HG02970 (cell line): ENCODE data around the gene SZRD1.

Experiments used
- ATAC-seq: cut with Tn5 transposase; IDR thresholded peaks from one replicate; pipeline ENCODE4 v1.9.1; 2021; ENCODE audit warnings: mild to moderate bottlenecking, moderate library complexity, moderate number of reproducible peaks; ENCODE audit not compliant: unreplicated experiment, low FRiP score

SZRD1 gene

GRCh38 chr1:16367258-16367967 lies 371 bp downstream of the SZRD1 start:
- ATAC-seq: peak; percentile 74

DNA sequence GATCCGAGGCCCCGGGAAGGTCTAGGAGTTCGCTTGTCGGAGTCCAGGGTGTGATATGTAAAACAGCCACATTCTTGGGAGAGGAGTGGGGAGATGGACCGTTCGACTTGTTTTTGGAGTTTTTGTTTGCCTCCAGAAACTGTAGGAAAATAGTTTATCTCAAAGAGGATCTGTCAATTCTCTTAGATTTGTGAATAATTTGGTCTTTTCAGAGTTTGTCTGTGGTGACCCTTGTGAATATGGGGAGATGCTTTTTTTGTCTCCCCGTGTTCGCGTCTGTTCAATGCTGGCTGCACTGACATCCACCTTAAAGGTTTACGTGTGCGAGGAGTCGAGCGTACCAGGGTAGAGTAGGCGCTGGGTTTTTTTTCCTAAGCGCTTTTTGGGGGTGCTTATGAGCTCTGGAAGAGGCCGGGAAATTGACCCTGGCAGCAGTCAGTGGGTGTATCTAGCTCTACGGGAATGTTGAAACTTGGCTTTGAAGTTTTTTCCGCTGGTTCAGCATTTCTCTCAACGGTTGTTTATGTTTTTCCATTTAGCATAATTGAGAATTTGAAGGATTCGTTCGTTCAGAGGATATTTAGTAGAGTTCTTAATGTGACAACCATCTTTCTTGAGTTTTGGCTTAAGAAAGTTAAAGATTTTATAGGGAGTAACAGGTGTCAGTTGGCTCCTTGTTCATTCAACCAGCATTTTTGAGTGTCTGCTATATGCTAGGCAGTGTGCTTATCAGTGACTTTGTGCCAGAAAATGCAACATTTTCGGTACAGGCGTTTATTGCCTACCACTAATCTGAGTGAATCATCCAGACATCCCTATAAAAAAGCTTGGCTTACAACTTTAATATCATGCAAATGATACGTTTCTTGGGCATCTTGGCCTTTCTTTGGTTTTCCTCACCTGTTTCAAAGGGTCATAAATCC lies 1.2 kb downstream of the SZRD1 start:
- ATAC-seq: no peak

DNA sequence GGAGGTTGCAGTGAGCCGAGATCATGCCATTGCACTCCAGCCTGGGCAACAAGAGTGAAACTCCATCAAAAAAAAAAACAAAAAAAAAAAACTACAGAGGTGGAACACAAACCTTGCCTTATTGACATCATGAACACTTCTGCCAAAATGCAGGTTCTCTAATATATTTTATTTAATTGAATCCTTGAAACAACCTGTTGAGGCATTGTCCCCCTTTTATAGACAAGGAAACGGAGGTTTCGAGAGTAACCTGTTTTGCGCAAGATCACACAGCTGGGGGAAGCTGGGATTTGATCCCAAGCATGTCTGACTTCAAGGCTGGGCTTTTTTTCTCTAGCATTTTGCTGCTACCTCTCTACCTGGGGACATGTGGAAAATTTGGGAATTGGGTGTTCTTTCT lies 2.8 kb downstream of the SZRD1 start:
- ATAC-seq: no peak

DNA sequence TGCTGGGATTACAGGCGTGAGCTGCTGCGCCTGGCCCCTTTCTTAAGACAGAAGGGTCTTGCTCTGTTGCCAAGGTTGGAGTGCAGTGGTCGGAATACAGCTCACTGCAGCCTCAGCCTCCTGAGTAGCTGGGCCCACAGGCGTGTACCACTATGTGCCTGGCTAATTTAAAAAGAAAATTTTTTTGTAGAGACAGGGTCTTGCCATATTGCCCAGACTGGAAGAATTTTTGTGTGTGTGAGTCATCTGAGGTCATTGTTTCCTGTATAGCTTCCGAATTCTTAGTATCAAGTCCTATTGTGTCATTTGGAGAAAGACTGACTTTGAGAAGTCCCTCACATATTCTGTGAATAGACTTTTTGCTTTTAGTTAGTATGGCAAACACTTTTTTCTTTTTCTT lies 4.7 kb downstream of the SZRD1 start:
- ATAC-seq: no peak

DNA sequence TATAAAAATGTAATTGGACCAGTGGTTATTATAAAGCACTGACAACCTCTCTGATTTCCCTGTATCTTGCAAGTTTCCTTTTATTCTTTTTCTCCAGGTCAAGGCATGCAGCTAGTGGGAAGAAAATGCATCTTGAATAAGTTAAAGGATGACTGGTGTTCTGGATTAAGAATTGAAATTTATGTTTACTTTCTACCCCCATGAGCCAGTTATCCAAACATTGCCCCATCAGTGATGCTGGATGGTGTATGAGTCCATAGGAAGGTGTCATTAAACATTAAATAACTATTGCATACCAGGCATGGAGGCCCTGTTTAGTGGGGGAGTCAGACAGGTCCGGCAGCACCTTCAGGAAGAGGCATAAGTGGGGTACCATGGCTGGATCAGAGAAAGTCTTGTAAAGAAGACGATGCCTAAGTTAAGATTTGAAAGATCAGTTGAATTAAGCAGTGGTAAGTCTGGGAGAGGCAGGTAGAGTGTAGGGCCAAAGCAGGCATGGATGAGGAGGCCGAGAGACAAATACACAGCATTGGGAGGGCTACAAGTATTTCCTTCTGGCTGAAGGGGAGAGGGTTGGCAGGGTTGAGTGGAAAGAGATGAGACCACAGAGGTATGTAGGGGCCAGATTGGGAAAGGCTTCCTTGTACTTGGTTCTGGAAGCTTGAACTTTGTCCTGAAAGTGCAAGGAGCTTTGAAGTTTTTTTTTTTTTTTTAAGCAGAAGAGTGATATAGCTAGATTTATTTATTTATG lies 5.7 kb downstream of the SZRD1 start:
- ATAC-seq: no peak

DNA sequence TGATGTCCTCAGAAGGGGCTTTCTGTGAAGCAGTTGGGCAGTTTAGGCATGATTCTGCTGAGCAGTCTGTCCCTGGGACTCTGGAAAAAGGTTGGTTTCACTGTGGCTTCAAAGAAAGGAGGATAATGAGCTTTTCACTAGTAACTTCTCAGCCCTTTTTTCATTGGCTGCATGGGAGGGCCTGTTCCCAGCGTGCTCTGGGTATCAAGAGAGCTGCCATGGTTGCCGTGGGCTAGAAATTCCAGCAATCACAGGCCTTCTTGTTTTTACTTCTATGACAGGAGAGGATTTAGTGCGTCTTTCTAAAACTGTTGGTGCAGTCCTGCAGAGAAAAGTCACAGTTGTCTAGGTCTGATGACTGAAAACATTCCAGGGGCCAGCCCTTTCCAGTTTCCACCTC lies 7.2 kb downstream of the SZRD1 start:
- no peak for ATAC-seq

DNA sequence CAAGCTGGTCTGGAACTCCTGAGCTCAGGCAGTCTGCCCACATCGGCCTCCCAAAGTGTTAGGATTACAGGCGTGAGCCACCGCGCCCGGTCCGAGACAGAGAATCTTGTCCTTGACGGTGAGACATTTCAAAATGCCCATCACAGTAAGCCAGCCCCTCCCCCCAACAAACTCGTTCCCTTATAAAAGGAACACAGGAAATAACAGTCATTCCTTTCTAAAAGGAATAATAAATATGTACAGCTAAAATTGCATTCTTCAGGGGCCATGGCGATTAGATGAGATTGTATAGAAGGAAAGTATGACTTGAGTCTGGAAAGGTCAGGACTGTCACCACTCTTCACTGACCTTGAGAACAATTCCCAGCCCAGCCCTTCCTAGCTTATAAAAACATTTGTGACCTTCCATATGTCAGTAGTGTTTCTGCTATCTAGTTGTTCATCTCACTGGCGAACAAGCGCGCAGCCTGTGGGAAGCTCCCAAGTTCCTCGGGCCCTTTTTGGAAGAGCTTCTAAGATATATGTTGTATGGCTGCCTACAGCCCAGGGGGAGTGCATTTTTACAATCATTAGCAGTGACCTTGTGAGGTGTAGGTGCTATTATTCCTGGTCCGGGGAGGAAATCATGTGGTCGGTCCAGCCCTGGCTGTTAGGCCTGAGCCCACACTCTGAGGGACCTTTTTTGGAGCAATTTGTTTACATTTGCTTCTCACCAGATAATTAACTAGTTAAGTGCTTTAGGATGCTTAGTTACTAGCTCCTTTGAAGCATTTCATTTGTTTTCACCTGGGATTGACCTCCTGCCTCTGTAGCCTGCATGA lies 8.7 kb downstream of the SZRD1 start:
- ATAC-seq: no peak

DNA sequence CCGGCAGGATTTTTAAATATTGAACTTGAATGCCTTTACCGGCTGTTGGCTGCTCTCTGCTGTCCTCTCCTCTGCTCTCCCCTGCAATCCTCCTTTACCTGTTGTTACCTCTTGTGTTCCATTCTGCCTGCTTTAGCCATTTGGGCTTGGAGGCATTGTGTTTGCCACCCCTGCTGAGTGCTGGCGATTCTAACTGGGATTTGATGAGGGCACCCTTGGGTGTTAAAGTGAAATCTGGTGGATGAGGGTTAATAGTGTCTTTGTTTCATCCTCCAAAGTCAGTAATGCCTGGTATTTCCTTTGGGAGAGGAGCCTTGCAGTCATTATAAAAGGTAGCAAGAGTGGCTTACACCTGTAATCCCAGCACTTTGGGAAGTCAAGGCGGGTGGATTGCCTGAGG lies 9.9 kb downstream of the SZRD1 start:
- no peak for ATAC-seq

- no peak for ATAC-seq
These were observed 11.4 kb downstream of the SZRD1 start for GRCh38 chr1:16378443-16378842.

GRCh38 chr1:16380868-16381267 lies 13.8 kb downstream of the SZRD1 start:
- no peak for ATAC-seq

DNA sequence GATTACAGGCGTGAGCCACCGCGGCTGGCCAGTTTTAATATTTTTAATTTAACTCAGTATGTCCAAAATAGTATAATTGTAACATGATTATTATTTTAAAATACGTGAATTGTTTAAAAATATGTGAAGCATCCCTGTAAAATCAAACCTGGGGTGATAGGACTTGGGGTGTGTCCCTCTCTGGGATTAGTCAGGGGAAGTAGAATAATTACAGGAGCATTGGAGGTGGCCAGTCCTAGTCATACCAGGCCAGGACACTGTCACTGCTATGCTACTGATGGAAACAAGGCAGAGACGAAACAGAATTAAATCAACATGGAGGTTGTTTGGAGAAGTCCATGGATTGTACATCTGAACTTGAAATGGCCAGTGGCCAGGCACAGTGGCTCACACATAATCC lies 16.8 kb downstream of the SZRD1 start:
- no peak for ATAC-seq

DNA sequence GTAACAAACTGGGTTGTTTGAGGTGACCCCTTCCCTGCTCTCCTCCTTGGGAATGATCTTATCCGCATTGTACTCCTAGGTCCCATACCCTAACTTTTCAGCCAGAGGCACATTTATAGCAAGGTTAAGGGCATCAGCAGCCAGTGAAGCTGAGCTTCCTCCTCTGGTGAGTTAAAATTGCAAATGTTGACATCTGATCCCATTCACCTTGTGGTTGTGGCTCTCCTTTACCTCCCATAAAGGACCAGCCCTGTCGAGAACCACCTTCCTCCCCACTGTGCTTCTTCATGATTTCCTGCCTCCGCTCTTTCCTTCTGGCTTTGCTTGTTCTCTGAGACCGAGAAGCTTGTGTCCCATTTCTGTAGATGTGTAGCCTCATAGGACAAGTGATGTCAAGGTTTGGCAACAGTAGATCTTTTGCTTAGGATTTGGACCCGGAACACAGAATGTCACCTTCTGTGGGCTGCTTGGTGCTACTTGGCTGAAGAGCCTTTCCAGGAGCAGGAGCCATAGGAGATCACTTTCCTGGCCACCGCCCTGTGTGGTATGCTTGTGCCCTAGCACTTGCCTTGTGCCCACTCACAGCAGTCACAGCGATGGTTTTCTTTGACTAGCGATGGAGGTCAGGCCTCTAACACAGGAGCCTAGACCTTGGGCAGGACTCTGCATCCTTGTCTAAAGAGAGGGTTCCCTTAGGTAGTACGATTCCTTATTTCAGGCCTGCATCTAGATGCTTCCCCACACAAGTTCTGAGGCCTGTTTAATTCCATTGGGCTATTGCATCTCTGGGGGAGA lies 18.8 kb downstream of the SZRD1 start:
- no peak for ATAC-seq

GRCh38 chr1:16386454-16387113 lies 19.5 kb downstream of the SZRD1 start:
- no peak for ATAC-seq

DNA sequence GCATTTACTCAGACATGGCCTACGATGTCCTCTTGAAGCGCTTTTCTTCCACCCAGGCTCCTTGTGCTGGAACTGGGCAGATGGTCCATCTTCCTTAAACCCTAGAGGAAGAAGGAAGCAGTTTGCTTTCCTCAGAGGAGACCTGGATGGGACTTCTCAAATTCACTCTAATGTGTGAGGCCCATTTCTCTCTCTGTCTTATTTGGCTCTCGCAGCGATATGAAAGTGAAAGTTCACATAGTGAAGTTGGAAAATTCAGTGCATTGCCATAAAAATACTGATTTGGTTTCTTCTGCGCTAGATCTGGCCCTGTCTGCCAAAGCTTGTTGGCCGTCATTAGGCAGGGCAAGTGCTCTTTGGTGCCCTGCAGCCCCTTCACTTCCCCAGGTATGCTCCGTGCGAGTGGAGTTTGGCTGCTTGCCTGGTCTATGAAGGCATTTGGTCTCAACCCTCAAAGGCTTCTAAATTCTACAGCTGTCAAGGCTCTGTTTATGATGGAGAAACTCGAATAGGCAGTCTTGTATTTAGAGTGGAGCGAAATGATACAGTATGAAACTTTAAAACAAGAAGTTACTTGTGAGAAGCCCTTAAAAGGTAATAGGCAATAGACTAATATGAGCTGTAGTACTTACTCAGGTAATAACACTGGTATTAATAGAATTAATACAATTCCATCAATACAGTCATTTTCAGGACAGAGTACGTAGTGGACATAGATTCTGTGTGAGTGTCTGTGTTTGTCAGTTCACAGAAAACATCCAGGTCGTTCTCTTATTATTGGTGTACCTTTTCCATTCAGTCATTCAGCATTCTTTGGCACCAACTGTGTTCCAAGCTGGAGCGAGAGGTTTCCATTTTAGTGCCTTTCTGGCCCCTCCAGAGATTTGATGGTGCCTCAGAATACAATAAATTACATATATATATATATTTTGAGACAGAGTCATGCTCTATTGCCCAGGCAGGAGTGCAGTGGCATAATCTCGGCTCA lies 20.5 kb downstream of the SZRD1 start:
- no peak for ATAC-seq

- no peak for ATAC-seq
These were observed 24.4 kb downstream of the SZRD1 start for GRCh38 chr1:16391411-16391810.

DNA sequence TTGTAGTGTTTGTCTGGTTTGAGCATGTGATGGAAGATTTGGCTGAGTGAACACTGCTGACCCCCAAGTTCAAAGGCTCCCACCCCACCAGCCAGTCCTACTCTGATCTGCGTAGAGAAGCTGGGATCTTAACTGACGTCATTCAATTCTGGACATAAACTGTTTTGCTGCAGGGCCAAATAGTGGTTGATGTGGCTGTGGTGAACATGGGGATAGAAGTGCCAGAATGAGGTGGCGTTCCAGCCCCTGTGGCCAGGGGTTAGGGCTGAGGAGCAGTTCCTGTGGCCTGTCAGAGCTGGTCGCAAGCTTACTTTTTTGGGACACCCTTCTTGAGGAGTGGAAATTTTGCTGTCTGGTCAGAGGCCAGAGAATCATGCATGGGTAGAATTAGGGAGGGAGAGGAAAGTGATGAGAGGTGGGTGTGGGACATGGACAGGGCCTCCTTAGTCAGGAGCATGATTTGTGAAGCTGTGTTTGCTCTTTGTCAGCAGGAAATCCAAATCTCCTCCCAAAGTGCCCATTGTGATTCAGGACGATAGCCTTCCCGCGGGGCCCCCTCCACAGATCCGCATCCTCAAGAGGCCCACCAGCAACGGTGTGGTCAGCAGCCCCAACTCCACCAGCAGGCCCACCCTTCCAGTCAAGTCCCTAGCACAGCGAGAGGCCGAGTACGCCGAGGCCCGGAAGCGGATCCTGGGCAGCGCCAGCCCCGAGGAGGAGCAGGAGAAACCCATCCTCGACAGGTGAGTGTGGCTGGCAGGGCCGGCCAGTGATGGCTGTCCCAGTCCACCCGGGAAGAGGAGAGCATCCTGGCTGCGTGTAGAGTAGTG lies 25.9 kb downstream of the SZRD1 start:
- no peak for ATAC-seq
